B cell (primary cell): Measurements from ENCODE around the gene ZNF821. TPM values are rescaled to one million over a fixed set of nuclear protein-coding genes. Genes with fewer than 3 reads are reported as not detected.

Experiments used
- ATAC-seq: fragments of 200-7000 bp; cut with Tn5 transposase; one replicate; pipeline ENCODE4 v1.10.0; 2021; ENCODE audit warnings: low read depth, mild to moderate bottlenecking, moderate number of reproducible peaks, moderate library complexity
- CTCF ChIA-PET: fragments of 350-600 bp; sonication (Branson Sonifier 250); formaldehyde crosslinking; loops from one replicate; lab custom pipeline; 2021; ENCODE audit warnings: antibody characterized with exemption, inconsistent platforms; lab: Charles Lee
- POLR2A ChIA-PET: fragments of 350-600 bp; sonication (Branson Sonifier 250); formaldehyde crosslinking; loops from one replicate; lab custom pipeline; 2021; ENCODE audit warnings: antibody characterized with exemption; lab: Charles Lee
- DNase-seq: peaks from one replicate; pipeline ENCODE4 v3.0.0; 2013
- H2AFZ ChIP-seq: 2 replicates; pipeline ENCODE4 v1.6.1; 2012; ENCODE audit warnings: mild to moderate bottlenecking, low read depth, low read length; ENCODE audit not compliant: insufficient read depth, poor library complexity, severe bottlenecking
- H3K27ac ChIP-seq, 2 donors: 1 replicate in 1 of 2; 2 replicates in 1 of 2; pipeline ENCODE4 v1.5.1; 2012 to 2013; ENCODE audit warnings: low read length in 2 of 2, mild to moderate bottlenecking in 2 of 2, moderate library complexity in 1 of 2
- H3K27me3 ChIP-seq, 4 experiments: fragments of 200-600 bp in 1 of 4; sonication (generic) in 1 of 4; replicated peaks in 1 of 4; 1 replicate in 2 of 4; 2 replicates in 2 of 4; pipeline versions ENCODE4 v1.6.1 to v1.7.0; 2013 to 2016; ENCODE audit warnings: low read length in 3 of 4, mild to moderate bottlenecking in 2 of 4, mixed read lengths in 1 of 4, moderate library complexity in 1 of 4; ENCODE audit not compliant: insufficient read depth in 4 of 4, control insufficient read depth in 3 of 4; ENCODE audit errors: control extremely low read depth in 1 of 4
- H3K36me3 ChIP-seq, 2 experiments: replicated peaks in 1 of 2; 1 replicate in 1 of 2; 2 replicates in 1 of 2; pipeline versions ENCODE4 v1.6.1 to v1.7.1; 2013; ENCODE audit warnings: low read length in 1 of 2; ENCODE audit not compliant: insufficient read depth in 2 of 2, control insufficient read depth in 1 of 2; ENCODE audit errors: control extremely low read depth in 1 of 2, extremely low read depth in 1 of 2
- H3K4me1 ChIP-seq, 2 donors: fragments of 200-600 bp in 1 of 2; sonication (generic) in 1 of 2; 1 replicate in 1 of 2; 2 replicates in 1 of 2; pipeline versions ENCODE4 v1.5.1 to v1.6.1; 2013 to 2017; ENCODE audit warnings: low read length in 2 of 2; ENCODE audit not compliant: control insufficient read depth in 2 of 2, insufficient read depth in 2 of 2
- H3K4me2 ChIP-seq: replicated peaks from 2 replicates; pipeline ENCODE3; 2012; ENCODE audit warnings: mild to moderate bottlenecking, low read depth, low read length; ENCODE audit not compliant: poor library complexity, severe bottlenecking
- H3K4me3 ChIP-seq, 5 experiments: fragments of 200-600 bp in 1 of 5; sonication (generic) in 1 of 5; 1 replicate in 3 of 5; 2 replicates in 2 of 5; pipeline versions ENCODE4 v1.5.1 to v1.7.0; 2011 to 2016; ENCODE audit warnings: low read length in 4 of 5, mild to moderate bottlenecking in 4 of 5, low read depth in 2 of 5, control low read depth in 1 of 5, moderate library complexity in 1 of 5; ENCODE audit not compliant: insufficient read depth in 1 of 5; ENCODE audit errors: control extremely low read depth in 1 of 5, extremely low read depth in 1 of 5
- H3K79me2 ChIP-seq: fragments of 200-600 bp; sonication (generic); one replicate; pipeline ENCODE4 v1.6.0; 2016; ENCODE audit warnings: low read length; ENCODE audit not compliant: control insufficient read depth, insufficient read depth
- H3K9ac ChIP-seq: fragments of 200-600 bp; sonication (generic); 2 replicates; pipeline ENCODE4 v1.6.1; 2017; ENCODE audit warnings: mild to moderate bottlenecking, low read length, moderate library complexity
- H3K9me3 ChIP-seq, 3 donors: one replicate each; pipeline versions ENCODE4 v1.6.1 to v1.7.1; 2013; ENCODE audit warnings: low read length in 2 of 3; ENCODE audit not compliant: control insufficient read depth in 2 of 3, insufficient read depth in 1 of 3; ENCODE audit errors: control extremely low read depth in 1 of 3
- H4K20me1 ChIP-seq: 2 replicates; pipeline ENCODE4 v1.6.0; 2012; ENCODE audit warnings: mild to moderate bottlenecking, low read length; ENCODE audit not compliant: insufficient read depth, control insufficient read depth, poor library complexity, severe bottlenecking
- H3K27ac Mint-ChIP-seq: one replicate; pipeline ENCODE4 v1.8.0; 2021; ENCODE audit warnings: mixed read lengths
- H3K27me3 Mint-ChIP-seq: one replicate; pipeline ENCODE4 v1.8.0; 2021; ENCODE audit warnings: mixed read lengths
- H3K4me1 Mint-ChIP-seq: one replicate; pipeline ENCODE4 v1.8.0; 2021; ENCODE audit warnings: mixed read lengths
- H3K4me3 Mint-ChIP-seq: one replicate; pipeline ENCODE4 v1.8.0; 2021; ENCODE audit warnings: mixed read lengths
- H3K9me3 Mint-ChIP-seq: one replicate; pipeline ENCODE4 v1.8.0; 2022; ENCODE audit warnings: mixed read lengths; ENCODE audit not compliant: insufficient read depth
- EZH2 ChIP-seq: IDR thresholded peaks from 2 replicates; pipeline ENCODE4 v1.6.1; 2012; ENCODE audit warnings: borderline replicate concordance, low read depth, mild to moderate bottlenecking, moderate library complexity, low read length; ENCODE audit not compliant: insufficient read depth, poor library complexity, severe bottlenecking
- WGBS: methylation state at CpG from one replicate; pipeline ENCODE4 v1.1.5; 2013; ENCODE audit warnings: missing lambda C conversion rate; ENCODE audit not compliant: insufficient coverage; 5-methylcytosine and 5-hydroxymethylcytosine counted together
- intact Hi-C: fragments of 100-400 bp; cut with micrococcal nuclease; formaldehyde crosslinking; loops from one replicate; pipeline ENCODE4 v1.10.0; 2022
- polyA plus RNA-seq: library from polyadenylated mRNA; depleted of rRNA; stranded (reverse); fragments of >200 nt; gene quantifications from 2 replicates; pipeline ENCODE4 v1.2.3, GENCODE V29; 2012
- total RNA-seq, 2 donors: library from RNA; stranded (reverse); fragments of 120-200 nt in 1 of 2; gene quantifications; 1 replicate in 1 of 2; 2 replicates in 1 of 2; pipeline versions ENCODE4 v1.2.3 to v1.2.4, GENCODE V29; 2013 to 2022
- TF ChIP-seq, protein P1 (sequence below): fragments of 200-600 bp; IDR thresholded peaks from one replicate; pipeline ENCODE4 v1.8.0; 2022; ENCODE audit warnings: antibody characterized with exemption, mild to moderate bottlenecking

Gene ZNF821
- total and polyA plus RNA-seq, 2 donors (not counting 1 experiment from before 2014, with no cell fraction given): 35.6 to 35.8 TPM

DNA sequence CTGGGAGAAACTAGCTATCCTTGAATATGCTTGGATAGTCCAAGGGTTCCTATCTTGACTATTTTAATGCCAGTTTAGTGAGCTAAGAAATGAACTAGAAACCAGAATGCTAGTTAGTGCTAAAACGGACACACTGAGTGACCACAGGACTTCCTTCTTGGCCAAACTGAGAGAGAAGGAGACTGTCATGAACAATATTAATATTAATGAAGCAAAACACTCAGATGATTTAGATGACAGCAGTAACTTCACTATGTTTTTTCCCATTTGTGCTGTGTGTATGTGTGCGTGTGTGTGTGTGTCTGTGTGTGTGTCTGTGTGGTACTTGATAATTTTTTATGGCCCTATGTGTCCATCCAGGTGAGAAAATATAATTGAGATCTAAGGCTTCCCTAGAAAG is 40.4 kb downstream of the ZNF821 start:
- peaks cover 51% of the 10 kb centered on the region for H3K4me1 Mint-ChIP-seq
- H3K9me3 Mint-ChIP-seq: no peaks in the 10 kb centered on the region
- peak overlapping the region; percentile 61 to 72 for H3K27ac ChIP-seq
- H3K9me3 ChIP-seq: no peaks in the 10 kb centered on the region
- no peak overlapping the region for H3K9ac ChIP-seq
- H3K4me1 ChIP-seq: peaks cover 29 to 52% of the 10 kb centered on the region in 2 donors
- TF ChIP-seq EZH2: no peak
- TF ChIP-seq, protein P1, sequence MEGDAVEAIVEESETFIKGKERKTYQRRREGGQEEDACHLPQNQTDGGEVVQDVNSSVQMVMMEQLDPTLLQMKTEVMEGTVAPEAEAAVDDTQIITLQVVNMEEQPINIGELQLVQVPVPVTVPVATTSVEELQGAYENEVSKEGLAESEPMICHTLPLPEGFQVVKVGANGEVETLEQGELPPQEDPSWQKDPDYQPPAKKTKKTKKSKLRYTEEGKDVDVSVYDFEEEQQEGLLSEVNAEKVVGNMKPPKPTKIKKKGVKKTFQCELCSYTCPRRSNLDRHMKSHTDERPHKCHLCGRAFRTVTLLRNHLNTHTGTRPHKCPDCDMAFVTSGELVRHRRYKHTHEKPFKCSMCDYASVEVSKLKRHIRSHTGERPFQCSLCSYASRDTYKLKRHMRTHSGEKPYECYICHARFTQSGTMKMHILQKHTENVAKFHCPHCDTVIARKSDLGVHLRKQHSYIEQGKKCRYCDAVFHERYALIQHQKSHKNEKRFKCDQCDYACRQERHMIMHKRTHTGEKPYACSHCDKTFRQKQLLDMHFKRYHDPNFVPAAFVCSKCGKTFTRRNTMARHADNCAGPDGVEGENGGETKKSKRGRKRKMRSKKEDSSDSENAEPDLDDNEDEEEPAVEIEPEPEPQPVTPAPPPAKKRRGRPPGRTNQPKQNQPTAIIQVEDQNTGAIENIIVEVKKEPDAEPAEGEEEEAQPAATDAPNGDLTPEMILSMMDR: no peak
- POLR2A ChIA-PET: interaction anchor here (0.6 to 1.7 kb wide), 3 partner anchors 12 to 64 kb away, joined by 3 to 6 read pairs (median 3); partner anchors contain the start of gene AP1G1
- peaks cover 0 to 8% of the 10 kb centered on the region in 2 experiments for H3K36me3 ChIP-seq
- no peak overlapping the region for H3K4me3 ChIP-seq
- CTCF ChIA-PET: interaction anchor here (1.0 to 2.4 kb wide), 4 partner anchors 9 to 41 kb away, joined by 3 to 10 read pairs (median 4); partner anchors contain the start of gene ZNF821
- no peak for DNase-seq
- H3K27ac Mint-ChIP-seq: peak overlapping the region; percentile 84
- no peaks in the 10 kb centered on the region for H4K20me1 ChIP-seq
- no peaks in the 10 kb centered on the region for H3K27me3 Mint-ChIP-seq
- H3K4me2 ChIP-seq: peak overlapping the region; percentile 21
- no peak overlapping the region for H2AFZ ChIP-seq
- no peak for ATAC-seq
- peak overlapping the region; percentile 53 for H3K4me3 Mint-ChIP-seq
- WGBS: no CpG with 5 or more reads among the region's 2 CpGs
- H3K27me3 ChIP-seq: no peaks in the 10 kb centered on the region
- peaks cover 36% of the 10 kb centered on the region for H3K79me2 ChIP-seq
- intact Hi-C loops: no loop called here

GRCh38 chr16:71840052-71840451 is 43.9 kb downstream of the ZNF821 start:
- Histone ChIP-seq H2AFZ (no peak overlapping the region), H3K4me1 (peaks cover 20 to 33% of the 10 kb centered on the region in 2 donors), H3K4me2 (no peak overlapping the region), H3K36me3 (no peaks in the 10 kb centered on the region), H4K20me1 (no peaks in the 10 kb centered on the region), H3K79me2 (peaks cover under 1% of the 10 kb centered on the region), H3K4me3 (no peak overlapping the region), H3K9ac (no peak overlapping the region), H3K27ac (no peak overlapping the region), H3K9me3 (no peaks in the 10 kb centered on the region), H3K27me3 (no peaks in the 10 kb centered on the region)
- Mint-ChIP-seq H3K27ac (no peak overlapping the region), H3K9me3 (no peaks in the 10 kb centered on the region), H3K27me3 (no peaks in the 10 kb centered on the region), H3K4me3 (no peak overlapping the region), H3K4me1 (peaks cover 25% of the 10 kb centered on the region)
- DNase-seq: no peak
- CTCF ChIA-PET: interaction anchor here (0.9 to 1.1 kb wide), 2 partner anchors 32 to 121 kb away, joined by 3 to 4 read pairs; partner anchors contain the start of gene AP1G1
- intact Hi-C loops: no loop called here
- WGBS: 94% methylated on average over 6 of the region's 7 CpGs
- POLR2A ChIA-PET: no interaction called here
- ATAC-seq: no peak
- TF ChIP-seq, protein P1: no peak
- no peak for TF ChIP-seq EZH2
